ENCODE measurements around the gene SMIM24.

Gene SMIM24

DNA sequence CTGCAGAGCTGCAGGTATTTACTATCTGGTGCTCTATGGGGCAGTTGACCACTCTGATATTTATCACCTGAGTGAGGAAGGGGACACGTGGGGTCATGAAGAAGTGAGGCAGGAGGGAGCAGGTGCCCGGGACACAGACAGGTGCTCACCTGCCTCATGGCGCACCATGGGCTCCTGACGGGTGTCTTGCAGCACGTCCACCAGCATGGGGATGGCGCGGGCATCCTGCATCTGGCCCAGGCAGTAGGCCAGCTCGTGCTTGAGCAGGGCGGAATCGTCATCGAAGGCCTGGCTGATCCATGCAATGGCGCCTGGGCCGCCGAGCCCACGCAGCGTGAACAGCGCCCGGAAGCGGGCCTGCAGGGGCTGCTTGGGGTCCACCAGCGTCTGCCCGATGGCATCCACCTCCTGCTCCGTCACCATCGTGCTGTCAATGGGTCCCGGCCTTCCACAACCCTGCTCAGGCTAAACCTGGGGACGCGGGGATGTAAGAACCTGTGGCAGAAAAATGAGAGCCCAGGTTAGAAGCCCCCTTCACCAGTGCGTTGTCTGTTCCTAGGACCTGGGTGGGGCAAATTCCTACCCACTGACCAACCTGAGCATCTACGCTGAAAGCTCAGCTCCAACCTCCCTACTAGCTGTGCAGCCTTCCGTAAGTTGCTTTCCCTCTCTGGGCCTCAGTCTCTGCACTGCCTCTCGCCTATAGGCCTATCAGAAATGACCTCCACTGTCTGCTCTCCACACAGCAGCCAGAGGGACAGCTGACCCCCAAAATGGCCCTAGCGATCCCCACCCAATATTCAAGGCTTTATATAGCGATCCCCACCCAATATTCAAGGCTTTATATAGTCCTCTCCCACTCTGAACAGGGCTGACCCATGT is 16.3 kb upstream of the SMIM24 start:
- DNase-seq = no peak

DNA sequence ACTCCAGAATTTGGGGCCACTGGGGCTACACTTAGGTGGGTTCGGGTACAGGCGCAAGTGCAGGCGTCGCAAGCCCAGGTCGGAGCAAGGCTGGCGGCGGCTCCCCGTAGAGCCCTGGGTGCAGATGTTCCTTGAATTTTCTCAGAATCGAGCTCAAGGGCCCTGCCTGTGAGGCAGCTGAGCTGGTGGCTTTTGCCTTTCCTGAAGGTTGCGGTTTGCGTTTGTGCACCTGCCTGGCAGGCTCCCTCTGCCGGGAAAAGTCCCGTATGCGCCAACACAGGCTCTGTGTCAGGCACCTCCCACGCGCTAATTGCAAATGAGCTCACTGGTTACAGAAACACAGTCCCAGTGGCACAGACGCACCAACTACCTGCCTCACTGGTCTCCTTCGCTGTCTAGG is 14.2 kb upstream of the SMIM24 start:
- no peak for DNase-seq

GRCh38 chr19:3494051-3494450 is 13.7 kb upstream of the SMIM24 start:
- DNase-seq = no peak

- no peak for DNase-seq
These were observed 13.3 kb upstream of the SMIM24 start for GRCh38 chr19:3493651-3494050.

- no peak for DNase-seq
These were observed 12.6 kb upstream of the SMIM24 start for GRCh38 chr19:3492919-3493318.

DNA sequence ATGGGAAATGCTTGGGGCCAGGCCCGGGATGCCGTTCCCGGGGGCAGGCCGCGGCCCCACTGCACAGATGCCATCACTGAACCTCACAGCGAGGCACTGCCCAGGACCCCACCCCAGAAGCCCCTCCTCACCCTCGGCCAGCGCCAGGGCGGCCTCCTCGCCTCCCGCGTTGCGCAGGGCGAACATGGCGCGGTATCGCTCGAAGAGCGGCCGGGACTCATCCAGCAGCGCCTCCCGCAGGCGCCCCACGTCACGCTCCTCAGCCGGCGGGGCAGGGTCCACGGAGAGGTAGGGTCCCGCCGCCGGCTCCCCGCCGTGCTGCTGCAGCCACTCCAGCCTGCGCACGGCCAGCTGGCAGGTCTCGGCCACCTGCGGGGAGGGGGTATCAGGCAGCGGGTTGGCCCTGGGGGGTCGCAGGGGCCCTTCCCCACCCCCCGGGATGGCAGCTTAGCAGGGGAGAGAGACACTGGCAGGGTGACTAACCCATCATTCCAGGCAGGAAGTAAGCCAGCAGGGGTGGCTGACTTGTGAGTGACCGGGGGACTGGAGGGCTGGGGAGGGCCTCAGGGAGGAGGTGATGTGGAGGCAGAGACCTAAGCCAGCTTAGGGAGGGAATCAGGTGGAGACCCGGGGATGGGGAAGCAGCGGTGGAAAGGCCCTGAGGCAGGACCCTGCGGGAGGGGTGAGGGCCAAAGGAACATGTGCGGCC is 12.0 kb upstream of the SMIM24 start:
- DNase-seq = no peak

DNA sequence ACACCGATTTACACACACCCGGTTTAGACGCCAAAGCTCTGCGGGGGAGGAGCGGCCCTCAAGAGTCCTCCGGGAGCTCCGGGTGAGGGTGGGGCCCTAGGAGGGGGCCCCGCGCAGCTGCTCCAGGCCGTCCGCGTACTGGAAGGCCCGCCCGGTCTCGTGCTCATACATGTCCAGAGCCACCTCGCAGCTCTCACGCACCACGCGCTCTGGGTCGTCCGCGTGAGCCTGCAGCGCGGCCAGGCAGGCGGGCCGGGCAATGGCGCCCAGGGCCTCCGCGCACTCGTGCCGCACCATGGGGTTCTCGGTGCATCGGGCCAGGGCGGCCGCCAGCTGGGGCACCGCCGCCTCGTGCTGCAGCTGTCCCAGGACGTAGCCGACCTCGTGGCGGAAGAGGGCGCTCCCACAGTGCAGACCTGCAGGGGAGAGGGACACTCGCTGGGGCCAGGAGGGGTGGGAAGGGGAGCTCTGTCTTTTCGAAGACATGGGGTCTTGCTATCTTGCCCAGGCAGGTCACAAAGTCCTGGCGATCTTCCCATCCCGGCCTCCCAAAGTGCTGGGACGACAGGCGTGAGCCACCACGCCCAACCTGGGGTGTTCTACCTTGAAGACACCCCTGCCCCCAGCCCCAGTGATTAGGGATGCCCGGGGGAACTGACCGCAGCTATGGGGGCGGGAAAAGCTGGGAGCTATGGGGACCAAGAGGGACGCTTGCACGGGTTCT is 11.2 kb upstream of the SMIM24 start:
- no peak for DNase-seq

DNA sequence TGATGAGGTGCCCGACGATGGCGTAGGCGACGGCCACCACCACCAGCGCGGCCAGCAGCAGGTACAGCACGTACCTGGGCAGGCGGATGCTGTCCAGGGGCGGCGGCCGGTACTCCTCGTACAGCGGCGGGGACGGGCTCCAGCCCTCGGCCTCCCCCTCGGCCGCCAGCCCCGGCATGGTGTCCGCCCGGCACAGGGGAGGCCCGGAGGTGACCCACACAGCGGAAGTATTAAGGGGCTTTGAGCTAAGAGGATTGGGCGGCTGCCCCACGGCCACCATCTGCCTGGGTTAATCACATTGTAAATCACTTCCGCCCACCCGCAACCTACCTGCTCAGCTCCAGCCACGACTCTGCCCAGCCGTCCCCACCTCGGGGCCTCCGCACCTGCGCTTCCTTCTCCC is 2.9 kb upstream of the SMIM24 start, which contains the start of gene SMIM44:
Gene SMIM44 (minus strand): TSS at position 216 of the 403 bp plus-strand sequence. CDS start 38 bp downstream, at position 178.
- DNase-seq = no peak

- no peak for DNase-seq
These were observed 2.3 kb upstream of the SMIM24 start for GRCh38 chr19:3482507-3483225.

- no peak for DNase-seq
These were observed 1.1 kb upstream of the SMIM24 start for GRCh38 chr19:3481241-3482090.

DNA sequence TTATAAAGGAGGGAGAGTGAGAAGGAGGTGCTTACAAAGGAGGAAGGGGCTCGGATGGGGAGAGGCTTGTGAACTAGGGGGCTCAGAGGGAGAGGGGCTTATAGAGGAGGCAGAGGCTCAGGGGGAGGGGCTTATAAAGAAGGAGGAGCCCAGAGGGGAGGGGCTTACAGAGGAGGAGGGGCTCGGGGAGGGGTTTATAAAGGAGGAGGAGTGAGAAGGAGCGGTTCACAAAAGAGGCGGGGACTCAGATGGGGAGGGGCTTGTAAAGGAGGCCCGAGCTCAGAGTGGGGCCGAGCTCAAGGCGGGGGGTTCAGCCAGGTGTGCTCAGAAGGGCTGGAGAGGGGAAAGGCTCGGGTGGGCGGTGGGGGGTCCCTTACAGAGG is 500 bp downstream of the SMIM24 start:
- DNase-seq = no peak

DNA sequence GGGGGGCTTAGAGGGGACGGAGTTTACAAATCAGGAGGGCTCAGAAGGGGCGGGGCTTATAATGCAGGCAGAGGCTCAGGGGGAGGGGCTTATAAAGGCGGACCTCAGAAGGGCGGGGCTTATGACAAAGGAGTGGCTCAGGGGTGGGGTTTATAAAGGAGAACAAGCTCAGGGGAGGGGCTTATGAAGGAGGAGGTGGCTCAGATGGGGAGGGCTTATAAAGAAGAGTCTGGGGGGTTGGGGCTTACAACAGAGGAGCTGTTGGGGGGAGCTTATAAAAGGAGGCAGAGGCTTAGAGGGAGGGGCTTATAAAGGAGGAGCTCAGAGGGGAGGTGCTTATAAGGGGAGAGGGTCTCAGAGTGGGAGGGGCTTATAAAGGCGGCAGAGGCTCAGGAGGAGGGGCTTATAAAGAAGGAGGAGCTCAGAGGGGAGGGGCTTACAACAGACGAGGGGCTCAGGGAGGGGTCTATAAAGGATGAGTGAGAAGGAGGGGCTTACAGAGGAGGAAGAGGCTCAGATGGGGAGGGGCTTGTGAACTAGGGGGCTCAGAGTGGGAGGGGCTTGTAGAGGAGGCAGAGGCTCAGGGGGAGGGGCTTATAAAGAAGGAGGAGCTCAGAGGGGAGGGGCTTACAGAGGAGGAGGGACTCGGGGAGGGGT is 1.0 kb downstream of the SMIM24 start:
- DNase-seq = peak; percentile 55 to 78

DNA sequence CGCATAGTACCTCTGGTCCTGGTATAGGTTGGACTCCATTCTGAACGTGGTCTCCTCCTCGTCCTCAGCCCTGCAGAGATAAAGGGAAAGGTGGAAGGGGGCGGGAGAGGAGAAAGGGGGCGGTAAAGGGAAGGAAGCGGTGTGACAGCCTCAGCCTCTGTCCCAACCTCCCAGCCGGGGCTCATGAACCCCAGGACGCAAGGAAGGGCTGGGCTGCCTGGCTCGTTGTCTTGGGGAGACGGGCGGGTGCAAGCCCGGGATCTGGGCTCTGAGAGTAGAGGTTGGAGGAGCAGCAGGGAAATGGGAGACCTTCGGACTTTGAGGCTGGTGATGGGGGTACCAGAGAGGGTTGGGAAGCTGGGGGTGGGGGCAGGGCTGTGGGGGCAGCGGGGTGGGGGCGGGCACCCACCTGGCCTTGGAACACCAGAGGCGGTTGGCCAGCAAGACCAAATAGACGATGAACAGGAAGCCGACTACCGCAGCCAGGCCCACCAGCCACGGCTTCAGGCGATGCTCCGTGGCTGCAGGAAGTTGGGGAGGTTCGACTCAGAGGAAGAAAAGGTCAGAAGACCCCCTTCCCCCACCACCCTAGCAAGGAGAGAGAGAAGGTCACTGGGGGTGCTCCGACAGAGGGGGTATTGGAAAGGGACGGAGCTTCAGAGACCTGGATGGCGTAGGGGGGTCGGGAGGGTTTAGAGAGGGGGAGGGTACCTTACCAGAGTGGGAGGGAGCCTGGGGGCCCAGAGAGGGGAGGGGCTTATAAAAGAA is 1.7 kb downstream of the SMIM24 start:
- no peak for DNase-seq

DNA sequence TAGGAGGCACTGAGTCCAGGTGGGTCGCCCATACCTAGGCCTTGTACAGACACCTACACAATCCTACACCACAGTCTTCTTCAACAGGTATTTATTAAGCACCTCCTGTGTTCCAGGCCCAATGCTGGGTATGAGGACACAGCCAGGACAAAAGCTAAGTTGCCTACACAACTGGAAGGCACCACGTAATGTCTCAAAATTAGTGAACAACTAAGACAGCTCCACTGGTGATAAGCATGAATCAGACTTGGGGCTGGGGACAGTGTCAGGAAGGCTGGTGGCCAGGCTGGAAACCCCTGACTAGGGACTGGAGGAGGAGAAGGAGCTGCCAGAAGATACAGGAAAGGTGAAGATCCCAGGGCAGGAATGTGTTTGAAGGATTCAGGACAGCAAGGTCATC is 2.4 kb downstream of the SMIM24 start:
- DNase-seq = peak; percentile 18 to 31

- DNase-seq = no peak
These were observed 2.8 kb downstream of the SMIM24 start for GRCh38 chr19:3477506-3477905.

- DNase-seq = no peak
These were observed 3.5 kb downstream of the SMIM24 start for GRCh38 chr19:3476830-3477229.

DNA sequence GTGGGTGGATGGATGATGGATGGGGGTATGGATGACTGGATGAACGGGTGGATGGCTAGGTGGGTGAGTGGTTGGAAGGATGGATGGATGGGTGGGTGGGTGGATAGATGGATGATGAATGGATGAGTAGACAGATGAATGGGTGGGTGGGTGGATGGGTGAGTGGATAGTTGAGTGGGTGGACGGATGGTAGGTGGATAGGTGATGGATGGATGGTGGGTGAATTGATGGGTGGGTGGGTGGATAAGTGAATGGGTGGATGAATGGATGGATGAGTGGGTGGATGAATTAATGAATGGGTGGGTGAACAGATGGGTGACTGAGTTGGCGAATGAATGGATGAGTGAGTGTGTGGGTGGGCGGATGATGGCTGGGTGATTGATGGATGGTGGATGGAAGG is 4.9 kb downstream of the SMIM24 start:
- DNase-seq = no peak

DNA sequence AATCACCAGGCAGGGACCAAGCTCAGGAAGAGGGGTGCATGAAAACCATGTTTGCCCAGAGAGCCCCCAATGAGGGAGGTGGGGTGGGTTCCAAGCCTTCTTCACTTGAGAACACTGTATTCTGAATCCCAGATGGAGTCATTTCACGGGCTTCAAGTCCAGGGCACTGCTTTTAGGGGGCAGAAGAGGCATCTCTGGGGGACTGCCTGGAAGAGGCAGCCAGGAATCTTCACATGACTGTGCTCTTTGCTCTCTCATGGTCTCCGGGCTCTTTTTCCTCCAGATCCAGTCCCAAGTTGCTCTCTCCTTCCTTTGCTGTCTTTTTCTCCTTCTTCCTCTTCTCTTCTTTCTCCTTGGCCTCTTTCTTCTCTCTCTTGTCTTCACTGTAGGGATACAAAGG is 5.7 kb downstream of the SMIM24 start:
- DNase-seq = no peak

DNA sequence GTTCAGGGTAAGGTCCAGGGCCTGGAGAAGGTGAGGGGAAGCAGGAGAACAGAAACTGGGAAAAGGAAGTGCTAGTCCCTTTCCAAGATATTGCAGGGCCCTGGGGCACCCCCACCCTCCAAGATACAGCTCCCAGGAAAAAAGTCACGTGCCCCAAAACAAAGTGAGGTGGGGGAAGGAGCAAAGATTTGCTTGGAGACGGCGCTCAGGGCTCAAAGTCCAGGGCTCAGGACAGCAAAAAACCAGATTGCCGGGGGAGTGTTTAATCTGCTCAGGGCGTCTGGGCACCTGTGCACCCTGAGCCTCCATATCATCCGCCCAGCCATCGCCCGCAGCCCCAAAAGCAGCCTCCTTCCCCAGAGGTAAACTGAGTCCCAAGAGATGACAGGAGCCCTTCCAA is 6.3 kb downstream of the SMIM24 start:
- no peak for DNase-seq

DNA sequence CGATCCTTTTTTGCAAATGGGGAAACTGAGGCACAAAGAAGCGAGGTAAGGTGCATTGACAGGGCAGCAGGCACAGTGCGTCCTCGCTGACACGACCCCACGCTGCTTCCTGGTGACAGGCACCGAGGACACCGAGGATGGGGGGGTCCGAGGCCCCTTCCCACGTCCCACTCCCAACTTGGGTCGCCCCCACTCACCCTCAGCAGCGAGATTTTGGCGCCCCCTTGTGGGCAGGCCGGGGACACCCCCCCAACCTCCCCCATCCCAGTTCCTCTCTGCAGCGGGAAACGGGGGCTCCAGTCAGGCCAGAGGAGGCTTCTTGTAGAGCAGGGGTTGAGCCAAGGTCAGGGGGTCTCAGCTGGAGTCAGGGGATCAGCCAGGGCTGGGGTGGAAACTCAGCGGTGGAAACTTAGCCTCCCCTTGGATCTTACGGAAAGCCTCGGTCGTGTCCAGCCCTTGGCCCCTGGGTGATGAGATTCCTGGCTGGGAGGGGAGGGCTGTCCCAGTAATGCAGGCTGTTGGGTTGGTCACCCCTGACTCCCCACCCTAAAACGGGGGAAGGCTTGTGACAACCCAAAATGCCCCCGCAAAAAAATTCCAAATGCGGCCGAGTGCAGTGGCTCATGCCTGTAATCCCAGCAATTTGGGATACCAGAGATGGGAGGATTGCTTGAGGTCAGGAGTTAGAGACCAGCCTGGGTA is 8.2 kb downstream of the SMIM24 start:
- DNase-seq = peak in 1 of 2 donors; percentile 49

Measured in inflammatory macrophage treated with lipopolysaccharide for 1 hour (primary cell).